Smooth muscle cell (in vitro differentiated cells): ENCODE measurements around the gene CALD1. TPM values are rescaled to one million over a fixed set of nuclear protein-coding genes. Genes with fewer than 3 reads are reported as not detected.

ENCODE experiments used
- DNase-seq: peaks from one replicate; lab custom pipeline; 2025; ENCODE audit not compliant: unreplicated experiment; lab: John Stamatoyannopoulos, UW
- H2AFZ ChIP-seq: fragments of 200-600 bp; sonication (generic); 2 replicates; pipeline ENCODE4 v1.6.0; 2016; ENCODE audit warnings: antibody characterized with exemption, low read depth, mild to moderate bottlenecking
- H3F3A ChIP-seq: fragments of 200-600 bp; sonication (generic); 2 replicates; pipeline ENCODE4 v1.6.0; 2017; ENCODE audit warnings: antibody characterized with exemption, low read depth
- H3K27ac ChIP-seq: fragments of 200-600 bp; sonication (generic); 2 replicates; pipeline ENCODE4 v1.5.1; 2016; ENCODE audit warnings: low read depth, mild to moderate bottlenecking
- H3K27me3 ChIP-seq: fragments of 200-600 bp; sonication (generic); 2 replicates; pipeline ENCODE4 v1.6.1; 2016; ENCODE audit warnings: low read depth, mild to moderate bottlenecking
- H3K36me3 ChIP-seq: fragments of 200-600 bp; sonication (generic); 2 replicates; pipeline ENCODE4 v1.5.1; 2016; ENCODE audit warnings: low read depth
- H3K4me1 ChIP-seq: fragments of 200-600 bp; sonication (generic); 2 replicates; pipeline ENCODE4 v1.5.1; 2016; ENCODE audit warnings: low read depth
- H3K4me2 ChIP-seq: fragments of 200-600 bp; sonication (generic); 2 replicates; pipeline ENCODE4 v1.6.0; 2016; ENCODE audit warnings: mild to moderate bottlenecking
- H3K4me3 ChIP-seq: fragments of 200-600 bp; sonication (generic); 2 replicates; pipeline ENCODE4 v1.5.1; 2016; ENCODE audit warnings: mild to moderate bottlenecking
- H3K79me2 ChIP-seq: fragments of 200-600 bp; sonication (generic); 2 replicates; pipeline ENCODE4 v1.6.0; 2016; ENCODE audit warnings: low read depth, mild to moderate bottlenecking
- H3K9ac ChIP-seq: fragments of 200-600 bp; sonication (generic); 2 replicates; pipeline ENCODE4 v1.6.0; 2016; ENCODE audit warnings: low read depth
- H3K9me3 ChIP-seq: fragments of 200-600 bp; sonication (generic); replicated peaks from 2 replicates; pipeline ENCODE4 v1.5.1; 2016; ENCODE audit warnings: low read depth
- H4K20me1 ChIP-seq: fragments of 200-600 bp; sonication (generic); 2 replicates; pipeline ENCODE4 v1.6.0; 2016; ENCODE audit warnings: low read depth
- CTCF ChIP-seq: fragments of 200-600 bp; sonication (generic); IDR thresholded peaks from 2 replicates; pipeline ENCODE4 v1.5.1; 2017; ENCODE audit warnings: borderline replicate concordance, mild to moderate bottlenecking, antibody characterized with exemption; ENCODE audit not compliant: insufficient read depth, poor library complexity, severe bottlenecking
- WGBS: methylation state at CpG from one replicate; pipeline ENCODE4 v1.1.7; 2016; ENCODE audit warnings: low lambda C conversion rate; 5-methylcytosine and 5-hydroxymethylcytosine counted together
- polyA plus RNA-seq: library from polyadenylated mRNA; unstranded; fragments of >200 nt; fragmentation: Nextera tagmentation; extraction: Ambion mirVana; gene quantifications from 2 replicates; pipeline ENCODE4 v1.2.1, GENCODE V29; 2016
- total RNA-seq: library from RNA; depleted of rRNA; stranded (reverse); fragments of >200 nt; gene quantifications from 2 replicates; pipeline ENCODE4 v1.2.3, GENCODE V29; 2014

Gene CALD1
- total and polyA plus RNA-seq, 2 experiments from 2014 or later, result 948 to 1,552 TPM

DNA sequence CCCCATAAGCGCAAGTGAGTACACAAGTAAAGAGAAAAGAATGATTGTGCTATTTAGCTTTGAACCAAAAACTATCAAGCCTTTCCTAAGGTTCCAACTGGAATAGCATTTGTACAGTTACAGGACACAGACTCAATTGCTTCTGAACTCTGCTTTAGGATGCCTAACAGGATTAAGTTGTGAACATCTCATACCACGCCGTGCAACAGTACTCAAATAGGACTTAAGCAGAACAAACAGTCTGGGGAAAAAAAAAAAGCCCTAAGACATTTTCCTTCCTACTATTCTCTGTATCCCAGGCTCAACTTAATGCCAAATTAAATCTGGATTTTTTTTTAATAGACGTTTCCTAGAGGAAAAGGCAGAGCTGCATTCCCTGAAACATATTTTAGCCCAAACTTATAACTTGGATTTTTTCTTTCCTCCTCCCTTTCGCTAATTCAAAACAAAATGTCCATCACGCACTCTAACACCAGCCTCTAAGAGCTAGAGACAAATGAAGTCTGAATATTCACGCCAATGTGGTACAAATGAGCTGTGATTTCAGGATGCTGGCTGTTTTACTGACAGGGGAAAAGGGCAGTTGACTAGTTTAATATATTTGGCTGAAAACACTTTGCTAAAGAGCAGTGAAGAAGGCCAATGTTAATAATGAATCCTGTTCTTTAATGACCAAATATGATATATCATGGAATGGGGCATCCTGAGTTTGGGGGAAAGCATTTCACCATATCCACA is 68.6 kb downstream of the CALD1 start:
- H4K20me1 ChIP-seq, result peaks cover 100% of the 10 kb centered on the region
- WGBS, result 66% methylated on average over 7 of the region's 7 CpGs
- H3K9me3 ChIP-seq, result no peaks in the 10 kb centered on the region
- peaks cover 68% of the 10 kb centered on the region for H3F3A ChIP-seq
- no peak overlapping the region for H3K4me2 ChIP-seq
- H3K27ac ChIP-seq, result peak overlapping the region; percentile 67
- DNase-seq, result no peak
- peaks cover 24% of the 10 kb centered on the region for H3K36me3 ChIP-seq
- H3K27me3 ChIP-seq, result no peaks in the 10 kb centered on the region
- no peaks in the 10 kb centered on the region for H3K4me1 ChIP-seq
- no peak overlapping the region for H2AFZ ChIP-seq
- no peak overlapping the region for H3K9ac ChIP-seq
- no peak for TF ChIP-seq CTCF
- H3K79me2 ChIP-seq, result peaks cover 98% of the 10 kb centered on the region
- H3K4me3 ChIP-seq, result no peak overlapping the region

- WGBS, result 86% methylated on average over 2 of the region's 2 CpGs
- Histone ChIP-seq H3K9me3 (no peaks in the 10 kb centered on the region), H3K4me2 (no peak overlapping the region), H2AFZ (no peak overlapping the region), H3K79me2 (peaks cover 98% of the 10 kb centered on the region), H3F3A (peaks cover 70% of the 10 kb centered on the region), H3K36me3 (peaks cover 19% of the 10 kb centered on the region), H3K4me3 (no peak overlapping the region), H3K9ac (no peak overlapping the region), H3K27ac (peak overlapping the region; percentile 67), H3K4me1 (peaks cover 2% of the 10 kb centered on the region), H4K20me1 (peaks cover 98% of the 10 kb centered on the region), H3K27me3 (no peaks in the 10 kb centered on the region)
- no peak for DNase-seq
- no peak for TF ChIP-seq CTCF
These were observed 70.6 kb downstream of the CALD1 start for GRCh38 chr7:134850066-134850465.

DNA sequence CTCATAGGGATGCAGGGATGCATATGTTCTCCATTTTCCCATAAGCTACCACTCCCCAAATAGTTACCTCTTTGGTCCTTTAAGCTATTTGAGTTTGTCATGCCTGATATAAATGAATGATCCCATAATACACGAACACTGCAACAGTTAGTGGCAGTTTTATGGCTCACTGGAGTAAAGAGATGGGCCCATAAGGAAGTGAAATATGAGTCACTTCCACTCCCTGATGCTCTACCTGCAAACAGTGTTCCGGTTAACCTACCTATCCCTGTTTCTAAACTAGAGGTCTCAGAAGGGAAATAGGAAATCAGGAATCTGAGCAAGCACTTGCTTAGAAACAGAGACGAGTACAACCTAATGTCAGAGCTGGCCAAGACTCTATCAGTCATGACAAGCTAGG is 71.7 kb downstream of the CALD1 start:
- peak overlapping the region; percentile 67 for H3K27ac ChIP-seq
- no peak for TF ChIP-seq CTCF
- H3K9me3 ChIP-seq, result no peaks in the 10 kb centered on the region
- no peak overlapping the region for H3K4me2 ChIP-seq
- DNase-seq, result no peak
- H4K20me1 ChIP-seq, result peaks cover 98% of the 10 kb centered on the region
- peaks cover 70% of the 10 kb centered on the region for H3F3A ChIP-seq
- H3K36me3 ChIP-seq, result peaks cover 13% of the 10 kb centered on the region
- WGBS, result 81% methylated on average over 3 of the region's 3 CpGs
- no peak overlapping the region for H2AFZ ChIP-seq
- H3K9ac ChIP-seq, result no peak overlapping the region
- no peak overlapping the region for H3K4me3 ChIP-seq
- H3K27me3 ChIP-seq, result no peaks in the 10 kb centered on the region
- H3K79me2 ChIP-seq, result peaks cover 99% of the 10 kb centered on the region
- H3K4me1 ChIP-seq, result peaks cover 13% of the 10 kb centered on the region

DNA sequence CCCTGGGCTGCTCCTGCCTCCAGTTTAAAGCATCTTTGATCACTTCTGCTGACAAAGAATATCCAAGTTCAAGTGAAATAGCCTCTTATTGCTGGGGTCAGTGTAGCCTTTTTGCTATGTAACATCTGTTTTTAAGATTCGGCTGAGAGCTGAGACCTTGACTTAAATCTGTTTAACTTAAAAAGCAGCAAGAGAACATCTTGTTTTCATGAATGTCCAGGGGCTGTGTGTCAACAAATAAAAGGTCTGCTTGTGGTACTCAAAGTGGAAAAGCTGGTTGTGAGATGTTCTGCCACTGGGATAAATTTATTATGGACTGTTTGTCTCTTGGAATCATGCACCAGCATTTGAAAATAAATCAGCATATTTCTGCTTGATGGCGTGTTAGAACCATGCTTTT is 73.2 kb downstream of the CALD1 start:
- Histone ChIP-seq H2AFZ (no peak overlapping the region), H3K79me2 (peaks cover 98% of the 10 kb centered on the region), H3K9me3 (no peaks in the 10 kb centered on the region), H4K20me1 (peaks cover 97% of the 10 kb centered on the region), H3K36me3 (peaks cover 13% of the 10 kb centered on the region), H3F3A (peaks cover 69% of the 10 kb centered on the region), H3K27me3 (no peaks in the 10 kb centered on the region), H3K4me3 (no peak overlapping the region), H3K27ac (peak overlapping the region; percentile 67), H3K4me2 (no peak overlapping the region), H3K4me1 (peaks cover 14% of the 10 kb centered on the region), H3K9ac (no peak overlapping the region)
- 79% methylated on average over 2 of the region's 2 CpGs for WGBS
- DNase-seq, result no peak
- TF ChIP-seq CTCF, result no peak
